GM12878 (cell line): ENCODE measurements around the gene KIF23. TPM values are rescaled to one million over a fixed set of nuclear protein-coding genes. Genes with fewer than 3 reads are reported as not detected.

Source experiments
- ATAC-seq: fragments of 200-7000 bp; cut with Tn5 transposase; 3 replicates; pipeline ENCODE4 v1.9.1; 2020; ENCODE audit warnings: mild to moderate bottlenecking, moderate library complexity
- BruUV-seq: library from RNA; stranded (reverse); fragments of 400-500 nt; replicated peaks from 2 replicates; lab custom pipeline; 2021; lab: Mats Ljungman, UMichigan
- CTCF ChIA-PET: fragments of 300-600 bp; sonication (Branson Sonifier 250); formaldehyde crosslinking; extraction: SDS; loops from one replicate; lab custom pipeline; 2021; ENCODE audit warnings: inconsistent platforms; lab: Yijun Ruan, JAX
- POLR2A ChIA-PET: fragments of 350-600 bp; formaldehyde crosslinking; extraction: SDS; loops from one replicate; lab custom pipeline; 2021; ENCODE audit warnings: inconsistent platforms; lab: Charles Lee
- RAD21 ChIA-PET: fragments of 300-600 bp; sonication (Branson Sonifier 250); formaldehyde crosslinking; loops from one replicate; lab custom pipeline; 2023; ENCODE audit warnings: antibody characterized with exemption; ENCODE audit not compliant: unreplicated experiment; lab: Charles Lee
- SMC1A ChIA-PET: fragments of 300-600 bp; sonication (Branson Sonifier 250); formaldehyde crosslinking; loops from one replicate; lab custom pipeline; 2023; ENCODE audit not compliant: unreplicated experiment, uncharacterized antibody; lab: Charles Lee
- DNase-seq: peaks from one replicate; pipeline ENCODE4 v3.0.0-alpha.2; 2011; ENCODE audit warnings: low read depth, low spot score
- FAIRE-seq: peaks from 3 replicates; lab custom pipeline; 2011; peaks lifted over from hg19 to GRCh38; lab: Jason Lieb, UNC
- H2AFZ ChIP-seq: 2 replicates; pipeline ENCODE4 v1.6.0; 2011; ENCODE audit warnings: low read depth, low read length, control low read depth; ENCODE audit not compliant: control insufficient read depth
- H3K27ac ChIP-seq: 2 replicates; pipeline ENCODE4 v1.5.1; 2011; ENCODE audit warnings: control low read depth; ENCODE audit not compliant: control insufficient read depth, insufficient read depth
- H3K27me3 ChIP-seq, 2 experiments: replicated peaks in 1 of 2; 2 replicates each; pipeline versions ENCODE4 v1.6.0 to v1.6.1; 2011; ENCODE audit warnings: low read length in 1 of 2; ENCODE audit not compliant: control insufficient read depth in 2 of 2, insufficient read depth in 2 of 2
- H3K36me3 ChIP-seq, 2 experiments: 2 replicates each; pipeline ENCODE4 v1.5.1; 2011; ENCODE audit warnings: low read length in 1 of 2; ENCODE audit not compliant: control insufficient read depth in 2 of 2, insufficient read depth in 2 of 2
- H3K4me1 ChIP-seq: 2 replicates; pipeline ENCODE4 v1.6.1; 2011; ENCODE audit warnings: mild to moderate bottlenecking, low read length, moderate library complexity, mixed read lengths; ENCODE audit not compliant: control insufficient read depth, insufficient read depth
- H3K4me2 ChIP-seq: 2 replicates; pipeline ENCODE4 v1.6.0; 2011; ENCODE audit warnings: control low read depth; ENCODE audit not compliant: control insufficient read depth, insufficient read depth
- H3K4me3 ChIP-seq: fragments of 200-600 bp; sonication (generic); 2 replicates; pipeline ENCODE4 v1.5.1; 2016
- H3K79me2 ChIP-seq: 2 replicates; pipeline ENCODE4 v1.6.0; 2011; ENCODE audit warnings: low read length; ENCODE audit not compliant: control insufficient read depth, insufficient read depth
- H3K9ac ChIP-seq: 2 replicates; pipeline ENCODE4 v1.8.0; 2011; ENCODE audit warnings: low read length, control low read depth, mixed read lengths; ENCODE audit not compliant: control insufficient read depth, insufficient read depth
- H3K9me3 ChIP-seq: replicated peaks from 3 replicates; pipeline ENCODE4 v1.5.1; 2011; ENCODE audit warnings: mild to moderate bottlenecking, low read length; ENCODE audit not compliant: control insufficient read depth, insufficient read depth
- H4K20me1 ChIP-seq: 2 replicates; pipeline ENCODE4 v1.6.0; 2011; ENCODE audit not compliant: control insufficient read depth, insufficient read depth
- BHLHE40 ChIP-seq, 2 experiments: fragments of 450-650 bp in 1 of 2; IDR thresholded peaks; 2 replicates each; pipeline ENCODE4 v1.6.1; 2011 to 2017; ENCODE audit warnings: low read depth in 2 of 2, borderline replicate concordance in 1 of 2, improper control_type of control experiment in 1 of 2, low read length in 1 of 2, mild to moderate bottlenecking in 1 of 2
- JUNB ChIP-seq: IDR thresholded peaks from 2 replicates; pipeline ENCODE4 v1.6.1; 2016; ENCODE audit warnings: antibody characterized with exemption, mild to moderate bottlenecking
- KAT2A ChIP-seq: conservative IDR thresholded peaks from 2 replicates; pipeline ENCODE4 v1.6.1; 2011; ENCODE audit warnings: low read depth, low read length; ENCODE audit not compliant: control insufficient read depth
- MTA3 ChIP-seq: IDR thresholded peaks from 2 replicates; pipeline ENCODE4 v1.6.1; 2012; ENCODE audit warnings: low read length, inconsistent platforms, borderline replicate concordance
- NBN ChIP-seq: fragments of 450-650 bp; IDR thresholded peaks from 2 replicates; pipeline ENCODE4 v1.6.1; 2016
- PAX8 ChIP-seq: fragments of 450-650 bp; IDR thresholded peaks from 2 replicates; pipeline ENCODE4 v1.6.1; 2017; ENCODE audit warnings: mild to moderate bottlenecking, moderate library complexity
- RB1 ChIP-seq: fragments of 450-650 bp; formaldehyde crosslinking; IDR thresholded peaks from 2 replicates; pipeline ENCODE4 v1.6.1; 2017; ENCODE audit warnings: mild to moderate bottlenecking, borderline replicate concordance
- SREBF2 ChIP-seq: IDR thresholded peaks from 2 replicates; pipeline ENCODE4 v1.6.1; 2012; ENCODE audit warnings: mild to moderate bottlenecking, low read length
- WGBS: methylation state at CpG from one replicate; pipeline ENCODE4 v1.1.6; 2016; ENCODE audit warnings: low lambda C conversion rate; ENCODE audit not compliant: insufficient replicate concordance, insufficient coverage; ENCODE audit errors: missing lambda C conversion rate; 5-methylcytosine and 5-hydroxymethylcytosine counted together
- in situ Hi-C: fragments of 300-500 bp; cut with MboI; formaldehyde crosslinking; loops from 9 replicates; pipeline ENCODE4 v1.14.3; 2018; ENCODE audit warnings: mixed read lengths
- intact Hi-C: fragments of 100-400 bp; cut with micrococcal nuclease; formaldehyde crosslinking; loops from one replicate; pipeline ENCODE4 v1.14.2; 2022; ENCODE audit not compliant: unreplicated experiment
- polyA plus RNA-seq, 11 experiments: library from polyadenylated mRNA; depleted of rRNA in 4 of 11; unstranded in 6 of 11; stranded (reverse) in 5 of 11; fragments of >200 nt; fragmentation: Nextera tagmentation in 4 of 11; fragmentation: Illumina TruSeq in 1 of 11; extraction: Ambion mirVana in 4 of 11; extraction: Trizol in 1 of 11; gene quantifications; 1 replicate in 1 of 11; 2 replicates in 10 of 11; pipeline versions ENCODE4 v1.2.1 to v1.2.3, GENCODE V29; 2011 to 2016; ENCODE audit warnings: inconsistent platforms in 2 of 11, missing spikeins in 2 of 11, low read depth in 1 of 11
- total RNA-seq, 4 experiments: library from RNA; depleted of rRNA in 3 of 4; stranded (reverse); fragments of >200 nt in 3 of 4; fragmentation: Illumina TruSeq in 1 of 4; extraction: Trizol in 1 of 4; gene quantifications; 2 replicates each; pipeline versions ENCODE4 v1.2.1 to v1.2.3, GENCODE V29; 2013 to 2021
- TF ChIP-seq, protein P1 (sequence below): fragments of 450-650 bp; IDR thresholded peaks from 2 replicates; pipeline ENCODE4 v1.6.1; 2017; ENCODE audit warnings: mild to moderate bottlenecking, low read depth, inconsistent platforms; ENCODE audit not compliant: poor library complexity, severe bottlenecking
- TF ChIP-seq, protein P2 (sequence below): fragments of 450-650 bp; formaldehyde crosslinking; IDR thresholded peaks from 2 replicates; pipeline ENCODE4 v1.5.0; 2022; ENCODE audit warnings: mild to moderate bottlenecking, missing genetic modification characterization
- TF ChIP-seq, protein P3 (sequence below), 3 experiments: IDR thresholded peaks in 2 of 3; conservative IDR thresholded peaks in 1 of 3; 2 replicates each; pipeline ENCODE4 v1.5.1; 2011; ENCODE audit warnings: low read depth in 3 of 3, low read length in 3 of 3, mild to moderate bottlenecking in 3 of 3, control low read depth in 2 of 3, moderate library complexity in 2 of 3, inconsistent platforms in 1 of 3, mixed read lengths in 1 of 3; ENCODE audit not compliant: control insufficient read depth in 2 of 3, insufficient read depth in 1 of 3; ENCODE audit errors: extremely low read depth in 1 of 3

KIF23 gene
- total and polyA plus RNA-seq, 10 of the 15 experiments (the other 5 are each of a cell fraction or from before 2014, with no cell fraction given) = 28.0 to 62.5 (median 46.6) TPM

DNA sequence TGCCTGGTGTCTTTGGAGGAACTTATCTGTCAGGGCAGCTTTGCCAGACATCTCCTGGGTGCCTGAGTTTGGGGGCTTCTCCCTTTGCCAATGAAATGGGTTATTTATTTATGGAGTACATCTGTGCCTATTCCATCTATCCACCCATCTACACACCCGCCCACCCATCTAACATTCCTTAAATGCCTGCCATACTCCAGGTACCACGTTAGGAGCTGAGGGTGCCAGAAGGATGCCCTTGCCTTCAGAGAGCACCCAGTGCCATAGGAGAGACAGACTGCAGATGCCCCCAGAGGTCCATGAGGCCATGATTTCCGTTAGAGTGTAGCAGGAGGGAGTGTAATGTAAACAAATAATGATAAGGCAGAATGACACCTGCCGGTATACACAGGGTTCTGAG, 21.8 kb upstream of the KIF23 start (continued):
- no peak for TF ChIP-seq SREBF2
- TF ChIP-seq JUNB = no peak
- TF ChIP-seq, protein P1, sequence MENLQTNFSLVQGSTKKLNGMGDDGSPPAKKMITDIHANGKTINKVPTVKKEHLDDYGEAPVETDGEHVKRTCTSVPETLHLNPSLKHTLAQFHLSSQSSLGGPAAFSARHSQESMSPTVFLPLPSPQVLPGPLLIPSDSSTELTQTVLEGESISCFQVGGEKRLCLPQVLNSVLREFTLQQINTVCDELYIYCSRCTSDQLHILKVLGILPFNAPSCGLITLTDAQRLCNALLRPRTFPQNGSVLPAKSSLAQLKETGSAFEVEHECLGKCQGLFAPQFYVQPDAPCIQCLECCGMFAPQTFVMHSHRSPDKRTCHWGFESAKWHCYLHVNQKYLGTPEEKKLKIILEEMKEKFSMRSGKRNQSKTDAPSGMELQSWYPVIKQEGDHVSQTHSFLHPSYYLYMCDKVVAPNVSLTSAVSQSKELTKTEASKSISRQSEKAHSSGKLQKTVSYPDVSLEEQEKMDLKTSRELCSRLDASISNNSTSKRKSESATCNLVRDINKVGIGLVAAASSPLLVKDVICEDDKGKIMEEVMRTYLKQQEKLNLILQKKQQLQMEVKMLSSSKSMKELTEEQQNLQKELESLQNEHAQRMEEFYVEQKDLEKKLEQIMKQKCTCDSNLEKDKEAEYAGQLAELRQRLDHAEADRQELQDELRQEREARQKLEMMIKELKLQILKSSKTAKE = no peak
- TF ChIP-seq, protein P2, sequence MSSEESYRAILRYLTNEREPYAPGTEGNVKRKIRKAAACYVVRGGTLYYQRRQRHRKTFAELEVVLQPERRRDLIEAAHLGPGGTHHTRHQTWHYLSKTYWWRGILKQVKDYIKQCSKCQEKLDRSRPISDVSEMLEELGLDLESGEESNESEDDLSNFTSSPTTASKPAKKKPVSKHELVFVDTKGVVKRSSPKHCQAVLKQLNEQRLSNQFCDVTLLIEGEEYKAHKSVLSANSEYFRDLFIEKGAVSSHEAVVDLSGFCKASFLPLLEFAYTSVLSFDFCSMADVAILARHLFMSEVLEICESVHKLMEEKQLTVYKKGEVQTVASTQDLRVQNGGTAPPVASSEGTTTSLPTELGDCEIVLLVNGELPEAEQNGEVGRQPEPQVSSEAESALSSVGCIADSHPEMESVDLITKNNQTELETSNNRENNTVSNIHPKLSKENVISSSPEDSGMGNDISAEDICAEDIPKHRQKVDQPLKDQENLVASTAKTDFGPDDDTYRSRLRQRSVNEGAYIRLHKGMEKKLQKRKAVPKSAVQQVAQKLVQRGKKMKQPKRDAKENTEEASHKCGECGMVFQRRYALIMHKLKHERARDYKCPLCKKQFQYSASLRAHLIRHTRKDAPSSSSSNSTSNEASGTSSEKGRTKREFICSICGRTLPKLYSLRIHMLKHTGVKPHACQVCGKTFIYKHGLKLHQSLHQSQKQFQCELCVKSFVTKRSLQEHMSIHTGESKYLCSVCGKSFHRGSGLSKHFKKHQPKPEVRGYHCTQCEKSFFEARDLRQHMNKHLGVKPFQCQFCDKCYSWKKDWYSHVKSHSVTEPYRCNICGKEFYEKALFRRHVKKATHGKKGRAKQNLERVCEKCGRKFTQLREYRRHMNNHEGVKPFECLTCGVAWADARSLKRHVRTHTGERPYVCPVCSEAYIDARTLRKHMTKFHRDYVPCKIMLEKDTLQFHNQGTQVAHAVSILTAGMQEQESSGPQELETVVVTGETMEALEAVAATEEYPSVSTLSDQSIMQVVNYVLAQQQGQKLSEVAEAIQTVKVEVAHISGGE = no peak

DNA sequence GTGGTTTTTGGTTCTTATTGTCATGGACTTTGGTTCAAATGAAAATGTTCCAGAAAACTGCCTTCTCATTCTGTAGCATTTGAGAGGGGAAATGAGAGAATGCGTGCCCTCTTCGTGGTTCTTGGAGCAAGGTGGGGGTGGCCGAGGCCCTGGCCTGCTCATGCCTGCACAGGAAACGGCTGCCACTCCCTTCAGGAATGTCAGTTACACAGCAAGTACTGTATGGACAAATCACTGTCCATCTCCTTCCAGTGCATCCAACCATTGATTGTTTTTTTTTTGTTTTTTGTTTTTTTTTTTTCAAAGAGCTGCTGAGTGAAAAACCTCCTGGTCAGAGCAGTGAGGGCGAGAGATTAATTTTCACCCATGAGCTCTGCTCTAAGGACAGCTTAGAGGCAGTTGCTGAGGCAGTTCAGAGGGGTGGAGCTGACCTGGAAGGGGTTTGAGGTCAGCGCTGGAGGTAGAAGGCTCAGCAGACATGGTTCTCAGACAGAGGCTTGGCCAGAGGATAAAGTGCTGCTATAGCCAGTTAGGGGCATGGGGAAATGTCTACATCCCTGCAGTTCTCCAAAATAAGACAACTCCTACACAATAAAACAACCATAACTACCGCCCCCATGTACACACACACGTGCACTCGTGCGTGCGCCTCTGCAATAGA, 20.2 kb upstream of the KIF23 start:
- FAIRE-seq = no peak
- no peak overlapping the region for H2AFZ ChIP-seq
- TF ChIP-seq PAX8 (no peak), RB1 (no peak), MTA3 (no peak), KAT2A (no peak), NBN (no peak), BHLHE40 (IDR thresholded peaks at IDR 0.05; ENCODE audit: borderline replicate concordance in 1 of 2, low read depth in 2 of 2, low read length in 1 of 2) (no peak)
- TF ChIP-seq, protein P1 = no peak
- TF ChIP-seq, protein P3, sequence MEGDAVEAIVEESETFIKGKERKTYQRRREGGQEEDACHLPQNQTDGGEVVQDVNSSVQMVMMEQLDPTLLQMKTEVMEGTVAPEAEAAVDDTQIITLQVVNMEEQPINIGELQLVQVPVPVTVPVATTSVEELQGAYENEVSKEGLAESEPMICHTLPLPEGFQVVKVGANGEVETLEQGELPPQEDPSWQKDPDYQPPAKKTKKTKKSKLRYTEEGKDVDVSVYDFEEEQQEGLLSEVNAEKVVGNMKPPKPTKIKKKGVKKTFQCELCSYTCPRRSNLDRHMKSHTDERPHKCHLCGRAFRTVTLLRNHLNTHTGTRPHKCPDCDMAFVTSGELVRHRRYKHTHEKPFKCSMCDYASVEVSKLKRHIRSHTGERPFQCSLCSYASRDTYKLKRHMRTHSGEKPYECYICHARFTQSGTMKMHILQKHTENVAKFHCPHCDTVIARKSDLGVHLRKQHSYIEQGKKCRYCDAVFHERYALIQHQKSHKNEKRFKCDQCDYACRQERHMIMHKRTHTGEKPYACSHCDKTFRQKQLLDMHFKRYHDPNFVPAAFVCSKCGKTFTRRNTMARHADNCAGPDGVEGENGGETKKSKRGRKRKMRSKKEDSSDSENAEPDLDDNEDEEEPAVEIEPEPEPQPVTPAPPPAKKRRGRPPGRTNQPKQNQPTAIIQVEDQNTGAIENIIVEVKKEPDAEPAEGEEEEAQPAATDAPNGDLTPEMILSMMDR (IDR thresholded peaks at IDR 0.05 in 2 of 3, conservative IDR thresholded peaks at IDR 0.05 in 1 of 3; ENCODE audit: control insufficient read depth in 2 of 3, extremely low read depth in 1 of 3, insufficient read depth in 1 of 3, low read depth in 3 of 3, low read length in 3 of 3) = no peak

More for the DNA sequence above, 20.2 kb upstream of the KIF23 start:
- no peaks in the 10 kb centered on the region for H3K36me3 ChIP-seq
- no TSS peak for BruUV-seq
- intact Hi-C loops = loop anchor here (1.0 to 10.0 kb wide), 3 partner anchors 129 to 357 kb away; no protein-coding TSS in a partner anchor
- no peak overlapping the region for H3K4me3 ChIP-seq
- H4K20me1 ChIP-seq = no peaks in the 10 kb centered on the region
- no peaks in the 10 kb centered on the region for H3K27me3 ChIP-seq
- CTCF ChIA-PET = interaction anchor here (0.6 to 3.9 kb wide), 25 partner anchors 9 to 615 kb away, joined by 3 to 27 read pairs (median 4); no protein-coding TSS in a partner anchor
- H3K4me2 ChIP-seq = no peak overlapping the region
- H3K9ac ChIP-seq = no peak overlapping the region
- SMC1A ChIA-PET = interaction anchor here (0.7 to 1.3 kb wide), 4 partner anchors 166 to 281 kb away, joined by 3 to 4 read pairs (median 4); no protein-coding TSS in a partner anchor
- no peaks in the 10 kb centered on the region for H3K79me2 ChIP-seq
- H3K27ac ChIP-seq = no peak overlapping the region
- in situ Hi-C loops = no loop called here
- H3K9me3 ChIP-seq = no peaks in the 10 kb centered on the region
- ATAC-seq = no peak
- 33% methylated on average over 11 of the region's 11 CpGs for WGBS
- RAD21 ChIA-PET = interaction anchor here (0.6 to 1.6 kb wide), 6 partner anchors 127 to 359 kb away, joined by 3 to 6 read pairs (median 3); no protein-coding TSS in a partner anchor
- POLR2A ChIA-PET = interaction anchor here (0.6 kb wide), 2 partner anchors 58 to 1374 kb away, joined by 3 read pairs; partner anchors contain the start of gene RPLP1
- DNase-seq = no peak
- no peaks in the 10 kb centered on the region for H3K4me1 ChIP-seq
